Kidney (tissue), 14 donors: ENCODE measurements around the gene MRPL22. TPM values are rescaled to one million over a fixed set of nuclear protein-coding genes. Genes with fewer than 3 reads are reported as not detected.

ENCODE experiments used
- DNase-seq, 5 donors: peaks; one replicate each; pipeline ENCODE4 v3.0.0-alpha.2; 2013 to 2020
- FAIRE-seq: peaks from 2 replicates; lab custom pipeline; 2012; peaks lifted over from hg19 to GRCh38; lab: Jason Lieb, UNC
- H3K27ac ChIP-seq, 2 donors: one replicate each; pipeline ENCODE4 v1.7.0; 2013; ENCODE audit warnings: low read depth in 2 of 2, low read length in 2 of 2, inconsistent platforms in 1 of 2
- H3K27me3 ChIP-seq: one replicate; pipeline ENCODE4 v1.7.1; 2013; ENCODE audit warnings: low read length, inconsistent platforms; ENCODE audit not compliant: control insufficient read depth, insufficient read depth
- H3K36me3 ChIP-seq, 3 donors: one replicate each; pipeline versions ENCODE4 v1.7.0 to v1.7.1; 2013; ENCODE audit warnings: low read length in 3 of 3, control low read depth in 1 of 3, inconsistent platforms in 1 of 3; ENCODE audit not compliant: insufficient read depth in 3 of 3, control insufficient read depth in 2 of 3
- H3K4me1 ChIP-seq, 3 donors: one replicate each; pipeline versions ENCODE4 v1.7.0 to v1.7.1; 2013; ENCODE audit warnings: low read length in 3 of 3, inconsistent platforms in 1 of 3, low read depth in 1 of 3; ENCODE audit not compliant: control insufficient read depth in 2 of 3, insufficient read depth in 2 of 3
- H3K4me3 ChIP-seq, 3 donors: one replicate each; pipeline versions ENCODE4 v1.7.0 to v1.8.1; 2013; ENCODE audit warnings: low read length in 3 of 3, control low read depth in 1 of 3, inconsistent platforms in 1 of 3
- H3K9ac ChIP-seq, 3 donors: one replicate each; pipeline versions ENCODE4 v1.7.0 to v1.7.1; 2013; ENCODE audit warnings: low read length in 3 of 3, control low read depth in 1 of 3, inconsistent platforms in 1 of 3
- H3K9me3 ChIP-seq, 3 donors: one replicate each; pipeline versions ENCODE4 v1.7.0 to v1.7.1; 2013; ENCODE audit warnings: low read length in 3 of 3, control low read depth in 1 of 3, inconsistent platforms in 1 of 3; ENCODE audit not compliant: control insufficient read depth in 2 of 3, insufficient read depth in 1 of 3
- CTCF ChIP-seq: IDR thresholded peaks from 3 replicates; pipeline ENCODE4 v1.5.1; 2012; ENCODE audit warnings: mild to moderate bottlenecking, moderate library complexity, borderline replicate concordance; ENCODE audit not compliant: insufficient read depth; ENCODE audit errors: extremely low read depth
- intact Hi-C: fragments of 100-400 bp; cut with DNase I; formaldehyde crosslinking; loops from one replicate; pipeline ENCODE4 v1.11.1; 2022
- polyA plus RNA-seq: library from polyadenylated mRNA; stranded (reverse); fragments of 350-450 nt; fragmentation: Illumina TruSeq; extraction: RNeasy Lipid Tissue Mini Kit (QIAGEN cat#74804); gene quantifications from one replicate; pipeline ENCODE4 v1.2.3, GENCODE V29; 2014; ENCODE audit warnings: low read depth, low replicate concordance; ENCODE audit not compliant: insufficient read depth
- total RNA-seq: library from RNA; stranded (reverse); fragmentation: NEBNext Ultra II Directional; extraction: Animal tissue kit (Norgen Biotek cat#: 25700); gene quantifications from one replicate; pipeline ENCODE4 v1.2.1, GENCODE V29; 2021
- donor health status: control.
- donor health status: control.
- donor health status: control.
- donor health status: control.
- donor health status: control.
- donor health status: DM: yes; HTN: yes; CAD: no.
- donor health status: Normal renal cell carcinoma (clear cell type).

MRPL22 gene
- total and polyA plus RNA-seq, 2 donors from 2014 or later = 40.8 to 72.7 TPM

DNA sequence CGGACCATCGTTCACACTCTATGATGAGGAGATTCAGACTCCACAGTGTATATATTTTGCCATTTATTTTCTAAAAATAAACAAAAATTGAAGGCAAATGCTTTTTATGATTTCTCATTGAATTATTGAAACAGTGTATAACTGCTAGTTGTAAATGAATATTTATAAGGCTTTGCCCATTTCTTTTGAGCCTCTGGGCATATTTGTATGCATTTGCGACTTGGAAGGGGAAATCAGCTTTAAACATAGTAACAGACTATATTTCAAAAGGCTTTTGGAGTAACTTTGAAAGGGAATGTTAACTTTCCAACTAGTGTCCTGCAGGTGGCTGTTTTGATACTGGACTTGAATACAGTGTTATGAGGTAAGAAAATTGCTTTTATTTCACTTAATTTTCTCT is 26.0 kb downstream of the MRPL22 start:
- DNase-seq (no peak), FAIRE-seq (no peak)
- no peaks in the 10 kb centered on the region for H3K9me3 ChIP-seq
- H3K4me1 ChIP-seq = no peaks in the 10 kb centered on the region
- H3K36me3 ChIP-seq = peaks cover 0 to 14% (median 6%) of the 10 kb centered on the region in 3 donors
- H3K27ac ChIP-seq = peak overlapping the region in 1 of 2 donors; percentile 41
- intact Hi-C loops = no loop called here
- no peaks in the 10 kb centered on the region for H3K27me3 ChIP-seq
- TF ChIP-seq CTCF = no peak
- H3K4me3 ChIP-seq = no peak overlapping the region
- no peak overlapping the region for H3K9ac ChIP-seq

DNA sequence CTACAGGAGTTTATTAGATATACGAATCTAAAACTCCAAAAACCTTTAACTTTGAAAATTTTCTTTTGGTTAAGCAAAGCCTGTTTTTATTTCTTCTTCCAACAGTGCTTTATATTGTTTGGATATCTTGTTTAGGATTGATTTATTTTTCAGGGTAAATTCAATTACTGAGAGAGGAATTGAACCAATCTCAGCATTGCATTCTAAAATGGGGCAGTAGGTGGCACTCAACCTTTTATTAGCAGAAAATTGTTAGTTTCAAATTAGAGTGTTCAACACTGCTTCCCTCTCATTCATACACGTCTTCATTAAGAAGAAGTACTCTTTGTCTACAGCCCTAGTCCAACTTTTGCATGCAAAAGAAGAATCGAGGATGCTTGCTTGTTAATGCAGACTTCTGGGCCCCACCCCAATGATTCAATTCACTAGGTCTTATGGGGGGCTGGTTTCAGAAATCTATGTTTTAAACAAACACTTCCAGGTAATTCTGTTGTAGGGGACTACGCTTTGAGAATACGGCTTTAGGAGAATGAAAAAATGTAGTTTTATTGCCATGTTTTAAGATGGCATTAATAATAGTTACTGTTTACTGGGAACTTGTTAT is 26.6 kb downstream of the MRPL22 start:
- FAIRE-seq (no peak), DNase-seq (peak in 1 of 5 donors; percentile 6)
- no peak overlapping the region for H3K4me3 ChIP-seq
- H3K27ac ChIP-seq = no peak overlapping the region
- no peaks in the 10 kb centered on the region for H3K4me1 ChIP-seq
- no peaks in the 10 kb centered on the region for H3K9me3 ChIP-seq
- H3K27me3 ChIP-seq = no peaks in the 10 kb centered on the region
- intact Hi-C loops = no loop called here
- peak; percentile 31 for TF ChIP-seq CTCF
- H3K9ac ChIP-seq = no peak overlapping the region
- H3K36me3 ChIP-seq = peaks cover 0 to 14% (median 6%) of the 10 kb centered on the region in 3 donors

GRCh38 chr5:154968953-154969352 is 28.1 kb downstream of the MRPL22 start:
- Histone ChIP-seq H3K9me3 (no peaks in the 10 kb centered on the region), H3K4me3 (no peak overlapping the region), H3K9ac (no peak overlapping the region), H3K27ac (no peak overlapping the region), H3K27me3 (no peaks in the 10 kb centered on the region), H3K4me1 (no peaks in the 10 kb centered on the region), H3K36me3 (peaks cover 0 to 14% (median 6%) of the 10 kb centered on the region in 3 donors)
- FAIRE-seq (no peak), DNase-seq (no peak)
- intact Hi-C loops = no loop called here
- no peak for TF ChIP-seq CTCF

- H3K9me3 ChIP-seq = no peaks in the 10 kb centered on the region
- H3K4me1 ChIP-seq = no peaks in the 10 kb centered on the region
- peaks cover 0 to 14% (median 6%) of the 10 kb centered on the region in 3 donors for H3K36me3 ChIP-seq
- intact Hi-C loops = no loop called here
- no peak for FAIRE-seq
- TF ChIP-seq CTCF = no peak
- H3K4me3 ChIP-seq = no peak overlapping the region
- H3K27ac ChIP-seq = no peak overlapping the region
- no peak overlapping the region for H3K9ac ChIP-seq
- DNase-seq = no peak
- H3K27me3 ChIP-seq = no peaks in the 10 kb centered on the region
Observed at GRCh38 chr5:154970759-154971158, 29.9 kb downstream of the MRPL22 start.
